Hepatocyte (in vitro differentiated cells): ENCODE data around the gene VAV2.

Experiments used
- CTCF ChIP-seq: fragments of 200-600 bp; sonication (generic); IDR thresholded peaks from 2 replicates; pipeline ENCODE4 v1.5.1; 2016; ENCODE audit warnings: antibody characterized with exemption, mild to moderate bottlenecking; ENCODE audit not compliant: poor library complexity
- EZH2 ChIP-seq: fragments of 200-600 bp; sonication (generic); IDR thresholded peaks from 2 replicates; pipeline ENCODE4 v1.6.1; 2016; ENCODE audit warnings: antibody characterized with exemption, mild to moderate bottlenecking, borderline replicate concordance
- EZH2phosphoT487 ChIP-seq: fragments of 200-600 bp; sonication (generic); IDR thresholded peaks from one replicate; pipeline ENCODE4 v1.6.1; 2018; ENCODE audit warnings: antibody characterized with exemption, mild to moderate bottlenecking, low read depth, moderate library complexity; ENCODE audit not compliant: unreplicated experiment, severe bottlenecking

GRCh38 chr9:133714606-133715294 lies 277.4 kb downstream of the VAV2 start:
- no peak for TF ChIP-seq CTCF
- TF ChIP-seq EZH2 = no peak
- no peak for TF ChIP-seq EZH2phosphoT487
